GM19238 (cell line): ENCODE results near the gene SGK2.

ENCODE experiments used
- DNase-seq: peaks from one replicate; pipeline ENCODE4 v3.0.0; 2011; ENCODE audit warnings: low spot score; ENCODE audit not compliant: insufficient read length

SGK2 gene

DNA sequence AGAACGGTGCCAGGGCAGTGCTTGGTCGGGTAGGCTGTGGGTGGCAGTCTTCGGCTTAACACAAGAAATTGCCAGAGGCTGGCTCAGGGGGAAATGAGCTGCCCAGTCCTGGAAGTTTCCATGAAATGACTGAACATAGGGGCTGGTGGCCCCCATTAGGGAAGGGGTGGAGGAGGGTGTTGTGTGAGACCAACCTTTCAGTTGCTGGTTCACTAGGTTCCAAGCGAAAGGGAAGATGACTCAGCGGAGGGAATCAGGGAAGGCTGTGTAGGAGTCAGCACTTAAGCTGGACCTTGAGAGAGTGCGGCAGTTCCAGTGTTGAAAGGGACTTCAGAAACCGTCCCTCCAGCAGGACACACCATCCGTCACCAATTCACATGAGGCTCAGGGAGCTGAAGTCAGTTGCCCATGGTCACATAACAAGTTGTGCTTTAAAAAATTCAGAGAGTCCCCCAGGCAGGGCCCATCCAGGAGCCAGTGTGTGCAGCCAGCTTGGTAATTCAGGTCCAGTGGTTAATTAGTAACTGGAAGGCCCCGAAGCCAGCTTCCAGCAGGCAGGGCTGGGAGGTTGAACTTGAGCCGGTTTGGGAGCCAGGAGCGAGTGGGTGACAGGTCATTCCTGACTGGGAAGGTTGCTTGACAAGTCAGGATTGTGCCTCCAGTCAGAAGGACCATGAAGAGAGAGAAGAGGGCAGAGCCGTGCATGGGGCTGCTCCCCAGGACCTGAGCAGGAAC lies at the start of gene SGK2:
SGK2 (plus strand) TSS at position 616 of the 735 bp plus-strand sequence. CDS start 7,469 bp downstream, outside the sequence.
- no peak for DNase-seq

DNA sequence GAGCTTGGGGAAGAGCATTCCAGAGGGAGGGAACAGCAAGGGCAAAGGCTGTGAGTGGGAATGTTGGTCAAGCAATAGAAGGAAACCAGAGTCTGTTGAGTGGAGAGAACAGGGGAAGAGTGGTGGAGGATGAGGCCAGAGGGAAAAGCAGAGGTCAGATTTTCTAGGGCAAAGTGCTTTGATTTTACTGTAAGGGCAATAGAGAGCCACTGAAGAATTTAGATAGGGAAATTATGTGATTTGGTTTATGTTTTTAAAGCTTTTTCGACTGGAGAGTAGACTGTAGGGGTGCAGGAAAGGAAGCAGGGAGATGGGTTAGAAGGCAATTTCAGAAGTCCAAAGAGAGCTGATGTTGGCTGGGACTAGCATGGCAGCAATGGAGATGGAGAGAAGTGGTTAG lies 46.9 kb upstream of the SGK2 start:
- no peak for DNase-seq

DNA sequence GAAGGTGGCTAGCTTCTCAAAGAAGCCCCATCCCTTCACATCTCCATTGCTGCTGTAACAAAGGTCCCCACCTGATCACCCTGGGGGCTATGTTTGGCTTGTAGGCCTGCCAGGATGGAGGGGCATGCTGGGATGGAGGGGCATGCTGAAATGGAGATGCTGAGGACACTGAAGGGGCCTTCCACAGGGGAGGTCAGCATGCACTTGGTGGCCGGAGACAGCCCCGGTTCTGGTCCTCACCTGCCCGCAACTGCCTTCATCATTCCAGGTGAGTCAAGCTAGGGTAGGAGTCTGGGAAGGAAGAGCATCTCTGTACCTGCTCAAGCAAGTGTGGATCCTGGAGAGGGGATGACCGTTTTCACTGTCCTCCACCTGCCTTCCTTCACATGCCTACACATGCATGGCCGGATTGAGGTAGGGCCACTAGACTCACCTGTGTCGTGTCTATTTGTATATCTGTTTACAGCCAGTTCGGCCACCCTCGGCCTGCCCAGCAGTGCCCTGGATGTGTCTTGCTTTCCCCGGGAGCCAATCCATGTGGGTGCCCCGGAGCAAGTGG lies 45.4 kb upstream of the SGK2 start:
- DNase-seq, result no peak

DNA sequence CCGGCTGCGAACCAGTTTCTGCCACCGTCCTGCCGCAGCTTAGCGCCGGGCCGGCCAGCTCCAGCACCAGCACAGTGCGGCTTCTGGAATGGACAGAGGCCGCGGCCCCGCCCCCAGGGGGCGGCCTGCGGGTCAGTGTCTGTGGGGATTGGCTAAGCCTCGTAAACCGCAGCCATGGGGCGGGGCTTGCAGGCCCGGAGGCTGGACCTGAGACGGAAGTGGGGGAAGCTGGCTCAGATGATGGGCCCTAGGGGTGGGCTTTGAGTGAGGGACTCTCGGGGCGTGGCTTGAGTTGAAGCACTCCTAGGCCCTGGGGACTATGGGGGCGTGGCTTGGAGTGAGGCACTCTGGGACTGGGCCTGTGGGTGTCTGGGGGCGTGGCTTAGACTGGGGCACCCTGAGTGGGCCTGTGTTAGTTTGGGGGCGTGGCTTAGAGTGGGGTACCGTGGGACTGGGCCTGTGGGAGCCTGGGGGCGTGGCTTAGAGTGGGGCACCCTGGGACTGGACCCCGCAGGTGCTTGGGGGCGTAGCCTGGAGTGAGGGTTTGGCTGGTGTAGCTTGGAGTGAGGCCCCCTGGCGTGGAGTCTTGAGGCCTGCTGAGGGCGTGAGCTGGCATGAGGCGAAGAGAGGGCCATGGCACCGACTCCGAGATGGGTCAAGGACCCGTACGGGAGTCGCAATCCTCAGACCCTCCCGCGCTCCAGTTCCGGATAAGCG lies 44.7 kb upstream of the SGK2 start:
- DNase-seq, result peak; percentile 91

DNA sequence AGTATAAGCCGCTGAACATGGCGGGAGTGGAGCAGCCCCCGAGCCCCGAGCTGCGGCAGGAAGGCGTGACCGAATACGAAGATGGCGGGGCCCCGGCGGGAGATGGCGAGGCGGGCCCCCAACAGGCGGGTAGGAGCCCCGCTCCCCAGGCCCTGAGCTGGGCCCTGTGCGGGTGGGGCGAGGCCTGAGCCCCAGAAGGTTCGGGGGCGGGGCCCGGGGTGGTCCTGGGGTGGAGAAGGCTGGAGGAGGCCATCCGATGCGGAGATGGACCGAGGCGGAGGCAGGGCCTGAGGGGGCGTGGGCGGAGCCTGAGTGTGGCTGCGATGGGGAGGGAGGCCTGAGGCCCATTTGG lies 44.2 kb upstream of the SGK2 start:
- no peak for DNase-seq

DNA sequence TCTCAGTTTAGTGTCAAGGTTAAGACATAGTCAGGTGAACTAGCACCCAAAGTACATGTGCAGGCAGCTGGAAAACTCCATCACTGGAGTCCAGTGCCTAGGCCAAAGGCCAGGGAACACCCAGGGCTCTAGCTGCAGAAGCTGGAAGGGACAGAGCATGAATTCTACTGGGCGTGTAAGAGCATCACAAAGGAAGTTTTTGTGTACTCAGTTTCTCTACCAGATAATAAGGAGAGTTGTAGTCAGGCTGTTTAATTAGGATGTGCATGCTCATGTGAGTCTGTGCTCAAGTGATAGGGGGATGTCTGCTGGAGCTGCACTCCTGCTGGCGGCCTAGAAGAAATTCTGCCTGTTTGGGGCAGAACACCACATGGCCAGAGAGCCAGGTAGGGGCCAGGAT lies 43.2 kb upstream of the SGK2 start:
- no peak for DNase-seq

DNA sequence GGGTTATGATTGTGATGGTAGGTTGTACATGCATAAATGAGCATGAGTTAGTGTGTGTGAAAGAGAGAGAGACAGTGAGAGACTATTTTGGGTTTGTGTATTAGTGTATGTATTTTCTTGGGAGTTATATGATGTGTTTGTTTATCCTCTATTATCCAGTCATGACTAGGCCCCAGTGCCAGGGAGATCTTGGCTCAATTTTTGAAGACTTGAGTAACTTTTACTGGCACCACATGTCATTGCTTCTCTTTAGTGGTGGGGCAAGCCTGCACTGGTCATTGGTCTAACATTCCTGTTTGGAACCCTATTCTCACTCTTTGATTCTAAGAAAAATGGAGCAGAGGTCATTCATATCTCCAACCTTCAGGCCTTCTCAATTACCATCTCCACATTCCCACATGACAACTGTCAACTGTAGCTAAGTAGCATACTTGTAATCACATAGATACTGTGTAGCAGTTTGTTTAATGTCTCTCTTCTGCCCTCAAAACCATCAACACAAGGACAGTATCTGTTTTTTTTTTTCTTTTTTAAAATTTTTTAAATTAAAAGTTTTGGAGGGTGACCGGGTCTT lies 42.5 kb upstream of the SGK2 start:
- DNase-seq, result no peak

DNA sequence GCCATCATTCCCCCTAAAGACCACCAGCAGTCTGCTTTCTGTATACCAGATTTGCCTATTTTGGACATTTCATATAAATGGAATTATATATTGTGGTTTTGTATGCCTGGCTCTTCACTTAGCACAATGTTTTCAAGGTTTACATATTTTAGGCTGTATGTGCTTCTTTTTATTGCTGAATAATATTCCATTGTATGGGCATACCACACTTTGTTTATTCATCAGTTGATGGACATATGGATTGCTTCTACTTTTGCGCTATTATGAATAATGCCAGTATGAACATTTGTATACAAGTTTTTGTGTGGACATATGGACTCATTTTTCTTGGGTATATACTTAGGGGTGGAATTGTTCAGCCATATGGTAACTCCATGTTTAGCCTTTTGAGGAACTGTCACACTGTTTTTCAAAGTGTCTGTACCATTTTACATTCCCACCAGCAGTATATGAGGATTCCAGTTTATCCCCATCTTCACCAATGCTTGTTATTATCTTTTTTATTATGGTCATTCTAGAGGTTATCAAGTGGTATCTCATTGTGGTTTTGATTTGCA lies 38.7 kb upstream of the SGK2 start:
- DNase-seq, result no peak

DNA sequence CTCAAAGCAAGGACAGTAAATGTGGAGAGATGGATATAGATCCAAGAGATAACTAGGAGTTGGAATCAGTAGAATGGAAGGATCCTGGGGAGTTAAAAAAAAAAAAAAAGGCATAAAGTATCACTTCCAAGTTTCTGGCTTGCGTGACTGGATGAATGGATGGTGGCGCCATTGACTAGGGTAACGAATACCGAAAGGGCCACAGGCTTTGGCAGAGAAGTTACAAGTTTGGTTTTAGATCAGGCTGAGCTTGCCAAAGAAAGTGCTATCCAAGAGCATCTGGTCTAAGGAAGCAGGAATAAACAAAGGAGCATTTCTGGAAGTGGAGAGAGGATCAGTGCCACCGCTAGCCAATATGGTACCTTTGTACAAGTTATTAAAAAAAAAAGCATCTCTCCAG lies 33.8 kb upstream of the SGK2 start:
- no peak for DNase-seq

DNA sequence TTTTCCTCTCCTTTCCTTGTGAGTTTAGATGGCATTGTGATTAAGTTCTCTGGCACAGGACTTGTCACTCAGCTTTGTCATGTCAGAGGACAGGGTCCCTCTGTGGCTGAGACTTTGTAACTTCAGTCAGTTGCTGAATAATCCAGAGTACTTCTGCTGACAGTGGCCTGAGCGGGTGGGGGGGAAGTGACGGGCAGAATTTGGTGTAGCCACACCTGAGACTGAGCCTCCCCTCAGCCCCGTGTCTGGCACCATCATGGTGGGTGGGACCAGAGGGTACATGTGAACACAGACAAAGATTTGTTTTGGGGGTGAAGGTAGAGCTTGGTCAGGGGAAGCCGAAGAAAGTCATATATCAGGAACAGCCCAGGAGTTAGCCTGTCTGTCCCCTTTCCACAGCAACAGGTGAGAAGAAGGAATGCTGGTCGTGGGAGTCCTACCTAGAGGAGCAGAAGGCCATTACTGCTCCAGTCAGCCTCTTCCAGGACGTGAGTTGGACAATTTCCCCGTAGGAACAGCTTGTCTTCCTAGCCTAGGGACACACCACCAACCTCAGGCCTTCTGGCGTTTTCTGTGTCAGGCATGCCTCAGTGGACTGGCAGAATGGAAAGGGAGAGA lies 30.5 kb upstream of the SGK2 start:
- no peak for DNase-seq

DNA sequence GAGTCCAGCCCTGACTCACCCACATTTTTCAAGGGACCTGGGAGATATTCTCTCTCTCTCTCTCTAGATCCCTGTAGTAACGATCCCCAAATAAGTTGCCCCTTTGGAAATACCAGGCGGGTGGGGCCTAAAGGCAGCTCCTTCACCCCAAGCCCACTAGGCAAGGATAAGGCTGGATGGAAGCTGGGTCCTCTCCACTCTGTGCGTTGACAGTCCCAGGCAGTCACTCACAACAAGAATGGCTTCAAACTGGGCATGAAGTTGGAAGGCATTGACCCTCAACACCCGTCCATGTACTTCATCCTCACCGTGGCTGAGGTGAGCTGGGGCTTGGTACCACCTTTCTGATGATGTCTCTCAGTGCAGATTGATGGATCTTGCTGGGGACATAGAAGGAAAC lies 29.8 kb upstream of the SGK2 start:
- no peak for DNase-seq

DNA sequence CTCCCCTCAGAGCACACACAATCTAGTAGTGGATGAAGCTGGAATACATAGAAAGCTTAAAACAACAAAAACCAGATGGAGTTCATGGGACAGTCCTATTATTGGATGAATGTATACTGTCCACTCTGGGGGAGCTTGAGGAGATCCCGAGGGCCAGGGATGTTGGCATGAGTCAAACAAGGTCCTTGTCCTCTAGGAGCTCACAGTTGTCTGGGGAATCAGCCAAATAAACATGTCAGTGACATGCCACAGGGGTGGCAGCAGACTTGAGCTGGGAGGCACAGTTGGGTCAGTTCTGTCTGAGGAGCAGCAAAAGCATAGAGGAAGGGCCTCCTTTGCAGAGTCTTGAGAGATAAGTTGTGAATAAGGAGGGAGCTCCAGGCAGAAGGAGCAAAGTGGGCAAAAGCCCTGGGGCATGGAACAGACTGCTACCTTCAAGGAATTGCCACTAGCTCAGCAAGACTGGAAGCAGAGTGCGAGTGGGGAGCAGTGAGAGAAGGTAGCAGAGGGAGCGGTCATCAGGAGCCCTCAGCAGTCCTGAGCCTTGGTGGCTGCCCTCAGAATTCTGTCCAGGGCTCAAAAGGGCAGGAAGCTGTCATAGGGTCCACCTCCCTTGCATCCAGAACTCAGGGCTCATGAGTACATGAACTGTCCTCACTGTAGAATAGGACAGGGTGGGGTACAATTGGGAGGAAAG lies 29.2 kb upstream of the SGK2 start:
- DNase-seq, result no peak

DNA sequence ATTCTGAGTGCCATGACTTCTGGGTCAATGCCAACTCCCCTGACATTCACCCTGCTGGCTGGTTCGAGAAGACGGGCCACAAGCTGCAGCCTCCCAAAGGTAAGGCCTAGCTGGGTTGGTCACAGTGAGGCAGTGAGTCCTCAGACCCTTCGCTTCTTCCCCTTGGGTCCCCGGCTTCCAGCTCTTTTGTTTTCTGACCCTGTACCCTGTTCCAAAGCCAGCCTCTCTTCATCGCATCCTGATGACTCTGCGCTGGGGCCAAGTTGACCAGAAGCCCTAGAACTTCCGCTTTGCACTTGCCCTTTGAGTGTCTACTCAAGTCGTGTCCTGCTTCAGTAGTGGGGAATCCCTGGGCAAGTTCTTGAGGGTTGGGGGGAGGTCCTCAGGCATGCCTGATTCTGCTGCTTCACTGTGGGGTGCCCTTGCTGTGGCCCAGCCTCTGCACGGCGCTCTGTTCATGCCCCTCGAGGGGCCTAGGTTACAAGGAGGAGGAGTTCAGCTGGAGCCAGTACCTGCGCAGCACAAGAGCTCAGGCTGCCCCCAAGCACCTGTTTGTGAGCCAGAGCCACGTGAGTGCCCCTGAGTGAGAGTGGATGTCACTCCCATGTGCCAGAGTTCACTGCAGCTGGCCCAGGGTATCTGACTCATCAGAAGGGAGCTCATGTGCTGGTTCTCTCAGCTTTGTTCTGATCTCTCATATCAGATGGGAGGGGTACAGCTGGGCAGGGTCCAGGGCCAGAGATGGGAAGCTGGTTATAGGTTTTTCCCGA lies 28.3 kb upstream of the SGK2 start:
- DNase-seq, result no peak

DNA sequence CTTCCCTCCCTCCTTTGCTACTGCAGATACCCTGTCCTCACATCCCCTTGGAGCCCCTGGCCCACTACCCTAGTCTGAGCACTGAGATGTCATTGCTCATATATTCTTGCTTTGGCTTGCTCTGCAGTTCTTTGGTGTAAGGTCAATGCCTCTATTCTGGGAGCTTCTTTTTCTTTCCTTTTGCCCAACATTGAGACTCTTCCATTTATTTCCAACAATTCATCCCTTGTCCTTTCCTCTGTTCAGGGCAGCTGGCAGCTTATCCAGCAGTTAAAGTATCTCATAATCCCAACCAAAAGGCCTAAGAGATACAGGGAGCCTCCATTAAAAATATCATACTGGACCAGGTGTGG lies 27.8 kb upstream of the SGK2 start:
- no peak for DNase-seq

DNA sequence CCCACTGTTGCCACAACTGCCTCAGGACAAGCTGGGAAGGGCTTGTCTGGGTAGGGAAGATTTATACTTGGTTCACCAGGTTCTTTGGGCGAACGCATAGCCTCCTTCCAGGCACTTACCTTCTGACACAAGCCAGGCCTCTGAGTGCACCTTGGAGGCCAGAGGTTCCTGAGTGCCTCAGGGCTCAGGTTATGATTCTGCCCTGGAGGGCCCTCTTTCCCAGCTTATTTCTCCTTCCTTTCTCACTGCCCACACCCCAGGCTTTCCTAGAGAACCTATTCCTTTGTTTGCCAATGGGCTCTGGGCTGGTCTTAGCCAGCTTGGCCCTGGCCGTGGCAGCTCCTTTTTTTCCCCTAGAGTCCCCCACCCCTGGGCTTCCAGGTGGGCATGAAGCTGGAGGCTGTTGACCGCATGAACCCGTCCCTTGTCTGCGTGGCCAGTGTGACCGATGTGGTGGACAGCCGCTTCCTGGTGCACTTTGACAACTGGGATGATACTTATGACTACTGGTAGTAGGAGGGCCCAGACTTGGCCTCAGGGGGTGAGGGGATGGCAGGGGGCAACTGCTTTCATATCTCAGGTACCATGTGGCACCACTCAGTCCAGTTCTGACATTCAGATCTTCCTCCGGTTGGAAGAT lies 26.3 kb upstream of the SGK2 start:
- DNase-seq, result no peak

DNA sequence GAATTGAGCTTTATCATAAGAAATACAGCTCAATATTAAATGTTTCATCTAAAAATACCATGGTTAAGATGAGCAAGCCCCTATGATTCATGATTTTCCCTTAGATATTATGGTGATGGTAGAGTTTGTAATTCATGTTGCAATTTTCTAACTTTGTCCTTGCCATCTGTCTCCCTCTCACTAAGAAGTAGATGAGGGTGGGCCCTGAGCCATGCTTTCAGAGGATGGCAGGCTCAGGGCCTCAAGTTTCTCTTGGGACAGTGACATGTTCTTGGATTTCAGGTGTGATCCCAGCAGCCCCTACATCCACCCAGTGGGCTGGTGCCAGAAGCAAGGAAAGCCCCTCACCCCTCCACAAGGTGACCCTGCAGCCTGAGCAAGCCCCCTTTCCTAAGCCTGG lies 25.8 kb upstream of the SGK2 start:
- DNase-seq, result no peak

DNA sequence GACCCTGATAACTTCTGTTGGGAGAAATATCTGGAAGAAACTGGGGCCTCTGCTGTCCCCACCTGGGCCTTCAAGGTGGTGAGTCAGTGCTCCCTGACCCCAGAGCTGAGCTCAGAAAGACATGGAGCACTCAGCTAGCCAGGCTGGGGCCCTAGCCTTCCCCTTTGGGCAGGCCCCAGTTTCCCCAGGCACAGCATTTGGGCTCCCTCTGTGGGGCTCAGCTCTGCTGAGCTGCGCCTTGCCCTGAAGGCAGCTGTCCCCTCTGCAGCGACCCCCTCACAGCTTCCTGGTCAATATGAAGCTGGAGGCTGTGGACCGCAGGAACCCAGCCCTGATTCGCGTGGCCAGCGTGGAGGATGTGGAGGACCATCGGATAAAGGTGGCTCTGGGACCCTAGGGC lies 24.8 kb upstream of the SGK2 start:
- no peak for DNase-seq

DNA sequence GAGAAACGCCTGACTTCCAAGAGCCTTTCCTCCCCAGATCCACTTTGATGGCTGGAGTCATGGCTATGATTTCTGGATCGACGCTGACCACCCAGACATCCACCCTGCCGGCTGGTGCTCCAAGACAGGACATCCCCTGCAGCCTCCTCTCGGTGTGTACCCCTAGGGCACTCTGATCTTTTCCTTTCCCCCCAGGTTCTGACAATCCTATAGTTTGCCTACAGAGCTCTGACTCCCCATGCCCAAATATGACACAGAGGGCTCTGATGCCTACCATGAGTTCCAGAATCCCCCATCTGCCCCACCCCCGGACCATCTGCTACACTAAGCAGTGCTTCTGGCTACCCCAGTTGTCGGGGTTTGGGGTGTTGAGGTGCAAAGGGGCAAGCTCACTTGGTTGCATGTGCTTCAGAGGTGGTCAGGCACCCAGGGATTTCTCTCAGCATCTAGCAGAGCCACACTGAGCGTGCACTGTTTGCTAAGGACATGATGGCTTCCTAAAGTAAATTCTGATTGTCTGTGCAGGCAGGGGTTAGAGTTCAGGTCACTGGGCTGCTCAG lies 24.0 kb upstream of the SGK2 start:
- no peak for DNase-seq

DNA sequence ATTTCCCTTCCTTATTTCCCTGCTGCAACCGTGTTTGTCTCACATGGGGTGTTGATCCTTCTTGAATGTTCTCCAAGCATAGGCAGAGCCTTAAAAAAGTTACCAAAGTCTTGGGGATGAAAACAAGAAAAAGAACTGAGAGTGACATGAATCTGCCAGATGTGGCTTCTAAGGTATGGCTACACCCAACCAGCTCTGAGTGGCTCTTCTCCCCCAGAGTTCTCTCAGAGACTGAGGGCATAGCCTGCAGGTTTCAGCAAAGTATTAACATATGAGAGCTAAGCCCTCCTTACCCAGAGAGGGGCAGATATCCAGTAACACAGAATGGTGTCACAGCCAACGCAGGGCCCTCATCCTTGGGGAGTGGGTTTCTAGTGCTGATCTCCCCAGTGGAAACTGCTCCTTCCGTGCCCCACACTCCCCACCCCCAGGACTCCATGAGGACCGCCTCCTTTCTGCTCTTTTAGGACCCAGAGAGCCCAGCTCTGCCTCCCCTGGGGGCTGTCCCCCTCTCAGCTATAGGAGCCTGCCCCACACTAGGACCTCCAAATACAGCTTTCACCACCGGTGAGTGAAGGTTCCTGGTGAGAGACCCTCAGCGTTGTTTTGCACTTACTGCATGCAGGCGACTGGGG lies 23.3 kb upstream of the SGK2 start:
- no peak for DNase-seq
